H1 (cell line): Measurements from ENCODE around the gene ABCG1. TPM values are rescaled to one million over a fixed set of nuclear protein-coding genes. Genes with fewer than 3 reads are reported as not detected.

Source experiments
- EP300 ChIP-seq, 2 experiments: IDR thresholded peaks; 1 replicate in 1 of 2; 2 replicates in 1 of 2; pipeline ENCODE4 v1.6.1; 2011 to 2012; ENCODE audit warnings: low read depth in 2 of 2, low read length in 2 of 2, mild to moderate bottlenecking in 2 of 2, borderline replicate concordance in 1 of 2, inconsistent platforms in 1 of 2, moderate library complexity in 1 of 2
- KDM1A ChIP-seq: fragments of 200-600, 300-600 bp; sonication (generic); IDR thresholded peaks from 2 replicates; pipeline ENCODE4 v1.7.1; 2016; ENCODE audit warnings: mild to moderate bottlenecking, low read length, borderline replicate concordance
- SIX5 ChIP-seq: IDR thresholded peaks from 2 replicates; pipeline ENCODE4 v1.6.1; 2011; ENCODE audit warnings: mild to moderate bottlenecking, low read depth, low read length
- TAF1 ChIP-seq: IDR thresholded peaks from 2 replicates; pipeline ENCODE4 v1.6.1; 2011; ENCODE audit warnings: mild to moderate bottlenecking, low read depth, low read length
- polyA plus RNA-seq, 7 experiments: library from polyadenylated mRNA; depleted of rRNA in 3 of 7; stranded (reverse) in 5 of 7; unstranded in 2 of 7; fragments of >200 nt in 5 of 7; fragments of 200-250 nt in 2 of 7; gene quantifications; 1 replicate in 5 of 7; 2 replicates in 1 of 7; 4 replicates in 1 of 7; pipeline versions ENCODE4 v1.2.1 to v1.2.3, GENCODE V29; 2011 to 2013; ENCODE audit warnings: missing spikeins in 2 of 7, mixed read lengths in 2 of 7
- total RNA-seq: library from RNA; stranded (reverse); fragmentation: NEBNext Ultra II Directional; extraction: Animal tissue kit (Norgen Biotek cat#: 25700); gene quantifications from 2 replicates; pipeline ENCODE4 v1.2.1, GENCODE V29; 2021
- TF ChIP-seq, protein P1 (sequence below): fragments of 300-600 bp; sonication (generic); IDR thresholded peaks from 2 replicates; pipeline ENCODE4 v1.7.1; 2012; ENCODE audit warnings: low read length, moderate library complexity, mild to moderate bottlenecking, inconsistent platforms; ENCODE audit not compliant: insufficient replicate concordance
- TF ChIP-seq, protein P2 (sequence below): IDR thresholded peaks from 2 replicates; pipeline ENCODE4 v1.6.1; 2012; ENCODE audit warnings: inconsistent platforms

The ABCG1 gene
- total and polyA plus RNA-seq, 2 of the 8 experiments (the other 6 are each of a cell fraction or from before 2014, with no cell fraction given), result 2.1 to 4.0 TPM

DNA sequence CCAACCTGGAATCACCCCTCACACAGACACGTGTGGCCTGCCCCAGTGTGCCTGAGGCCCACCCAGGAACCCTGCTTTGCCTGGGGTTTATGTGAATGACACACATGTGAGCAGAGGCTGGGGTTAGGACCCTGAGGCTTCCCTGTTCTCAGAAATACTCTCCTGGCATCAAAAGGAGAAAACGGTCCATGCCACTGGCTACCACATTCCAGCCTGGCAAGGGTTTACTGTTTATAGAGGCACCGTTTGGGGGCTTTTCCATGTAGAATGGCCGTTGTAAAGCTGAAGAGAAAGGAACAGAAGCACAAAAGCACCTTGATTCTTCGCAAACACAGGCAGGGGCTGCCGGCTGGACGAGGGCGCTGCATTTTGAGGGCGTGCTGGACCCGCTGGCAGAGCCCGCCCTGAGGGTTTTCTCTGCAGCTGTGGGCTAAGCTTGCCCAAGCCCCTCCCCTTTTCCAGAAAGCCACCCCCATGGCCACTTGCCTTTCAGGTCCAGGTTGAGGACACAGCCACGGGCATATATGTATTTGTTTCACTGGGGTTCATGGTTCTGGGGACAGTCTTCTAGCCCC is 83.2 kb downstream of the ABCG1 start (continued):
- TF ChIP-seq SIX5 (no peak), EP300 (IDR thresholded peaks at IDR 0.05; ENCODE audit: borderline replicate concordance in 1 of 2, low read depth in 2 of 2, low read length in 2 of 2) (no peak), KDM1A (no peak), TAF1 (no peak)
- TF ChIP-seq, protein P1, sequence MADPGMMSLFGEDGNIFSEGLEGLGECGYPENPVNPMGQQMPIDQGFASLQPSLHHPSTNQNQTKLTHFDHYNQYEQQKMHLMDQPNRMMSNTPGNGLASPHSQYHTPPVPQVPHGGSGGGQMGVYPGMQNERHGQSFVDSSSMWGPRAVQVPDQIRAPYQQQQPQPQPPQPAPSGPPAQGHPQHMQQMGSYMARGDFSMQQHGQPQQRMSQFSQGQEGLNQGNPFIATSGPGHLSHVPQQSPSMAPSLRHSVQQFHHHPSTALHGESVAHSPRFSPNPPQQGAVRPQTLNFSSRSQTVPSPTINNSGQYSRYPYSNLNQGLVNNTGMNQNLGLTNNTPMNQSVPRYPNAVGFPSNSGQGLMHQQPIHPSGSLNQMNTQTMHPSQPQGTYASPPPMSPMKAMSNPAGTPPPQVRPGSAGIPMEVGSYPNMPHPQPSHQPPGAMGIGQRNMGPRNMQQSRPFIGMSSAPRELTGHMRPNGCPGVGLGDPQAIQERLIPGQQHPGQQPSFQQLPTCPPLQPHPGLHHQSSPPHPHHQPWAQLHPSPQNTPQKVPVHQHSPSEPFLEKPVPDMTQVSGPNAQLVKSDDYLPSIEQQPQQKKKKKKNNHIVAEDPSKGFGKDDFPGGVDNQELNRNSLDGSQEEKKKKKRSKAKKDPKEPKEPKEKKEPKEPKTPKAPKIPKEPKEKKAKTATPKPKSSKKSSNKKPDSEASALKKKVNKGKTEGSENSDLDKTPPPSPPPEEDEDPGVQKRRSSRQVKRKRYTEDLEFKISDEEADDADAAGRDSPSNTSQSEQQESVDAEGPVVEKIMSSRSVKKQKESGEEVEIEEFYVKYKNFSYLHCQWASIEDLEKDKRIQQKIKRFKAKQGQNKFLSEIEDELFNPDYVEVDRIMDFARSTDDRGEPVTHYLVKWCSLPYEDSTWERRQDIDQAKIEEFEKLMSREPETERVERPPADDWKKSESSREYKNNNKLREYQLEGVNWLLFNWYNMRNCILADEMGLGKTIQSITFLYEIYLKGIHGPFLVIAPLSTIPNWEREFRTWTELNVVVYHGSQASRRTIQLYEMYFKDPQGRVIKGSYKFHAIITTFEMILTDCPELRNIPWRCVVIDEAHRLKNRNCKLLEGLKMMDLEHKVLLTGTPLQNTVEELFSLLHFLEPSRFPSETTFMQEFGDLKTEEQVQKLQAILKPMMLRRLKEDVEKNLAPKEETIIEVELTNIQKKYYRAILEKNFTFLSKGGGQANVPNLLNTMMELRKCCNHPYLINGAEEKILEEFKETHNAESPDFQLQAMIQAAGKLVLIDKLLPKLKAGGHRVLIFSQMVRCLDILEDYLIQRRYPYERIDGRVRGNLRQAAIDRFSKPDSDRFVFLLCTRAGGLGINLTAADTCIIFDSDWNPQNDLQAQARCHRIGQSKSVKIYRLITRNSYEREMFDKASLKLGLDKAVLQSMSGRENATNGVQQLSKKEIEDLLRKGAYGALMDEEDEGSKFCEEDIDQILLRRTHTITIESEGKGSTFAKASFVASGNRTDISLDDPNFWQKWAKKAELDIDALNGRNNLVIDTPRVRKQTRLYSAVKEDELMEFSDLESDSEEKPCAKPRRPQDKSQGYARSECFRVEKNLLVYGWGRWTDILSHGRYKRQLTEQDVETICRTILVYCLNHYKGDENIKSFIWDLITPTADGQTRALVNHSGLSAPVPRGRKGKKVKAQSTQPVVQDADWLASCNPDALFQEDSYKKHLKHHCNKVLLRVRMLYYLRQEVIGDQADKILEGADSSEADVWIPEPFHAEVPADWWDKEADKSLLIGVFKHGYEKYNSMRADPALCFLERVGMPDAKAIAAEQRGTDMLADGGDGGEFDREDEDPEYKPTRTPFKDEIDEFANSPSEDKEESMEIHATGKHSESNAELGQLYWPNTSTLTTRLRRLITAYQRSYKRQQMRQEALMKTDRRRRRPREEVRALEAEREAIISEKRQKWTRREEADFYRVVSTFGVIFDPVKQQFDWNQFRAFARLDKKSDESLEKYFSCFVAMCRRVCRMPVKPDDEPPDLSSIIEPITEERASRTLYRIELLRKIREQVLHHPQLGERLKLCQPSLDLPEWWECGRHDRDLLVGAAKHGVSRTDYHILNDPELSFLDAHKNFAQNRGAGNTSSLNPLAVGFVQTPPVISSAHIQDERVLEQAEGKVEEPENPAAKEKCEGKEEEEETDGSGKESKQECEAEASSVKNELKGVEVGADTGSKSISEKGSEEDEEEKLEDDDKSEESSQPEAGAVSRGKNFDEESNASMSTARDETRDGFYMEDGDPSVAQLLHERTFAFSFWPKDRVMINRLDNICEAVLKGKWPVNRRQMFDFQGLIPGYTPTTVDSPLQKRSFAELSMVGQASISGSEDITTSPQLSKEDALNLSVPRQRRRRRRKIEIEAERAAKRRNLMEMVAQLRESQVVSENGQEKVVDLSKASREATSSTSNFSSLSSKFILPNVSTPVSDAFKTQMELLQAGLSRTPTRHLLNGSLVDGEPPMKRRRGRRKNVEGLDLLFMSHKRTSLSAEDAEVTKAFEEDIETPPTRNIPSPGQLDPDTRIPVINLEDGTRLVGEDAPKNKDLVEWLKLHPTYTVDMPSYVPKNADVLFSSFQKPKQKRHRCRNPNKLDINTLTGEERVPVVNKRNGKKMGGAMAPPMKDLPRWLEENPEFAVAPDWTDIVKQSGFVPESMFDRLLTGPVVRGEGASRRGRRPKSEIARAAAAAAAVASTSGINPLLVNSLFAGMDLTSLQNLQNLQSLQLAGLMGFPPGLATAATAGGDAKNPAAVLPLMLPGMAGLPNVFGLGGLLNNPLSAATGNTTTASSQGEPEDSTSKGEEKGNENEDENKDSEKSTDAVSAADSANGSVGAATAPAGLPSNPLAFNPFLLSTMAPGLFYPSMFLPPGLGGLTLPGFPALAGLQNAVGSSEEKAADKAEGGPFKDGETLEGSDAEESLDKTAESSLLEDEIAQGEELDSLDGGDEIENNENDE, result no peak
- TF ChIP-seq, protein P2, sequence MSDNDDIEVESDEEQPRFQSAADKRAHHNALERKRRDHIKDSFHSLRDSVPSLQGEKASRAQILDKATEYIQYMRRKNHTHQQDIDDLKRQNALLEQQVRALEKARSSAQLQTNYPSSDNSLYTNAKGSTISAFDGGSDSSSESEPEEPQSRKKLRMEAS, result no peak
